ENCODE results near the gene ATRNL1.

DNA sequence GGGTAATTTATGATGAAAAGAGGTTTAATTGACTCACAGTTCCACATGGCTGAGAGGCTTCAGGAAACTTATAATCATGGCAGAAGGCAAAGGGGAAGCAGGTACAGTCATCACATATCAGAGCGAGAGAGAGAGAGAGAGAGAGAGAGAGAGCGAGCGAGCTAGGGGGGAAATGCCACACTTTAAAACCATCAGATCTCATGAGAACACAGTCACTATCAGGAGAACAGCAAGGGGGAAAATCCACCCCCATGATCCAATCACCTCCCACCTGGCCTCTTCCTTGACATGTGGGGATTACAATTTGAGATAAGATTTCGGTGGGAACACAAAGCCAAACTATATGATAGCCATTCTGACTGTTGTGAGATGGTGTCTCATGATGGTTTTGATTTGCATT, 603.6 kb downstream of the ATRNL1 start:
- TF ChIP-seq, protein P1, sequence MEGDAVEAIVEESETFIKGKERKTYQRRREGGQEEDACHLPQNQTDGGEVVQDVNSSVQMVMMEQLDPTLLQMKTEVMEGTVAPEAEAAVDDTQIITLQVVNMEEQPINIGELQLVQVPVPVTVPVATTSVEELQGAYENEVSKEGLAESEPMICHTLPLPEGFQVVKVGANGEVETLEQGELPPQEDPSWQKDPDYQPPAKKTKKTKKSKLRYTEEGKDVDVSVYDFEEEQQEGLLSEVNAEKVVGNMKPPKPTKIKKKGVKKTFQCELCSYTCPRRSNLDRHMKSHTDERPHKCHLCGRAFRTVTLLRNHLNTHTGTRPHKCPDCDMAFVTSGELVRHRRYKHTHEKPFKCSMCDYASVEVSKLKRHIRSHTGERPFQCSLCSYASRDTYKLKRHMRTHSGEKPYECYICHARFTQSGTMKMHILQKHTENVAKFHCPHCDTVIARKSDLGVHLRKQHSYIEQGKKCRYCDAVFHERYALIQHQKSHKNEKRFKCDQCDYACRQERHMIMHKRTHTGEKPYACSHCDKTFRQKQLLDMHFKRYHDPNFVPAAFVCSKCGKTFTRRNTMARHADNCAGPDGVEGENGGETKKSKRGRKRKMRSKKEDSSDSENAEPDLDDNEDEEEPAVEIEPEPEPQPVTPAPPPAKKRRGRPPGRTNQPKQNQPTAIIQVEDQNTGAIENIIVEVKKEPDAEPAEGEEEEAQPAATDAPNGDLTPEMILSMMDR (conservative IDR thresholded peaks at IDR 0.05; ENCODE audit: low read length), result no peak
- TF ChIP-seq EZH2phosphoT487 (IDR thresholded peaks at IDR 0.05; ENCODE audit: borderline replicate concordance, low read depth, low read length), result no peak
